Epithelial cell of proximal tubule (primary cell): Measurements from ENCODE around the gene AP1S1. TPM values are rescaled to one million over a fixed set of nuclear protein-coding genes. Genes with fewer than 3 reads are reported as not detected.

Experiments used
- DNase-seq: peaks from one replicate; pipeline ENCODE4 v3.0.0-alpha.2; 2011; ENCODE audit warnings: low read depth
- H3K4me3 ChIP-seq: 2 replicates; pipeline ENCODE4 v1.5.1; 2011; ENCODE audit warnings: low read depth, mild to moderate bottlenecking, low read length
- CTCF ChIP-seq: conservative IDR thresholded peaks from 2 replicates; pipeline ENCODE4 v1.5.1; 2012; ENCODE audit warnings: low read depth, mild to moderate bottlenecking, low read length
- total RNA-seq: library from RNA; depleted of rRNA; stranded (reverse); fragments of >200 nt; gene quantifications from 2 replicates; pipeline ENCODE4 v1.2.3, GENCODE V29; 2015

AP1S1 gene
- total RNA-seq, 1 donor from 2014 or later, result 190 TPM

DNA sequence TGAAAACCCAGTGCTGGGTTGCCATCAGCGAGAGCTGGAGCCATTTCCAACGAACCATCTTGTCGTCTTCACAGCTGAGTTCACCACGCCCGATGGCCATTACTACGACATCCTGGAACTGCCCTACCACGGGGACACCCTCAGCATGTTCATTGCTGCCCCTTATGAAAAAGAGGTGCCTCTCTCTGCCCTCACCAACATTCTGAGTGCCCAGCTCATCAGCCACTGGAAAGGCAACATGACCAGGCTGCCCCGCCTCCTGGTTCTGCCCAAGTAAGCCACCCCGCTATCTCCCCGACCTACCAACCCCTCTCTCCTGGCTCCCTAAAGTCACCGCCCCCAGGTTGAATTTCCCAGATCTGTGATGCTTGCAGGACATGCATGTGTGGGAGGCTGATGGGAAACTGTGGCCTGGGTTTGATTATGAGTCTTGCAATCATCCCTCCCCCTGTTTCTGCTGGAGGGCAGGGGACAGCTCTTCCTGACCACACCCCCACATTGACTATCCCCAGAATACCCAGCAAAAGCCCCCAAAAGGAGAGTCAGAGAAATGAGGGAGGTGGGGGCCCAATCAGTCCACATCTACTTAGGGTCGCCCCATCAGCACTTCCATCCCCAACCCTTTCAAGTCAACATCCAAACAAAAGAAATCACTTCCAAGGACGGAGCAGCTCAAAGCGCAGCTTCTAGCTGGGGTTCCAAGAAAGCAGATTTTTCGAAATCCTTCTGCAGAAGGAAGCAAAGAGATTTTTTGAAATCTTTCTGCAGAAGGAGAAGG, 20.5 kb upstream of the AP1S1 start:
- no peak overlapping the region for H3K4me3 ChIP-seq
- no peak for TF ChIP-seq CTCF
- no peak for DNase-seq

- H3K4me3 ChIP-seq, result no peak overlapping the region
- TF ChIP-seq CTCF, result no peak
- DNase-seq, result no peak
These were observed 19.8 kb upstream of the AP1S1 start for GRCh38 chr7:101134399-101134980.

DNA sequence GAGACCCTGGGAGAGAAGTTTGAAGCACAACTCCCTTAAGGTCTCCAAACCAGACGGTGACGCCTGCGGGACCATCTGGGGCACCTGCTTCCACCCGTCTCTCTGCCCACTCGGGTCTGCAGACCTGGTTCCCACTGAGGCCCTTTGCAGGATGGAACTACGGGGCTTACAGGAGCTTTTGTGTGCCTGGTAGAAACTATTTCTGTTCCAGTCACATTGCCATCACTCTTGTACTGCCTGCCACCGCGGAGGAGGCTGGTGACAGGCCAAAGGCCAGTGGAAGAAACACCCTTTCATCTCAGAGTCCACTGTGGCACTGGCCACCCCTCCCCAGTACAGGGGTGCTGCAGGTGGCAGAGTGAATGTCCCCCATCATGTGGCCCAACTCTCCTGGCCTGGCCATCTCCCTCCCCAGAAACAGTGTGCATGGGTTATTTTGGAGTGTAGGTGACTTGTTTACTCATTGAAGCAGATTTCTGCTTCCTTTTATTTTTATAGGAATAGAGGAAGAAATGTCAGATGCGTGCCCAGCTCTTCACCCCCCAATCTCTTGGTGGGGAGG, 16.5 kb upstream of the AP1S1 start:
- H3K4me3 ChIP-seq, result no peak overlapping the region
- no peak for DNase-seq
- no peak for TF ChIP-seq CTCF

GRCh38 chr7:101138213-101138870, 15.9 kb upstream of the AP1S1 start:
- no peak overlapping the region for H3K4me3 ChIP-seq
- peak; percentile 77 for TF ChIP-seq CTCF
- DNase-seq, result peak; percentile 91

GRCh38 chr7:101140339-101140699, 14.0 kb upstream of the AP1S1 start:
- no peak for TF ChIP-seq CTCF
- no peak for DNase-seq
- H3K4me3 ChIP-seq, result no peak overlapping the region

DNA sequence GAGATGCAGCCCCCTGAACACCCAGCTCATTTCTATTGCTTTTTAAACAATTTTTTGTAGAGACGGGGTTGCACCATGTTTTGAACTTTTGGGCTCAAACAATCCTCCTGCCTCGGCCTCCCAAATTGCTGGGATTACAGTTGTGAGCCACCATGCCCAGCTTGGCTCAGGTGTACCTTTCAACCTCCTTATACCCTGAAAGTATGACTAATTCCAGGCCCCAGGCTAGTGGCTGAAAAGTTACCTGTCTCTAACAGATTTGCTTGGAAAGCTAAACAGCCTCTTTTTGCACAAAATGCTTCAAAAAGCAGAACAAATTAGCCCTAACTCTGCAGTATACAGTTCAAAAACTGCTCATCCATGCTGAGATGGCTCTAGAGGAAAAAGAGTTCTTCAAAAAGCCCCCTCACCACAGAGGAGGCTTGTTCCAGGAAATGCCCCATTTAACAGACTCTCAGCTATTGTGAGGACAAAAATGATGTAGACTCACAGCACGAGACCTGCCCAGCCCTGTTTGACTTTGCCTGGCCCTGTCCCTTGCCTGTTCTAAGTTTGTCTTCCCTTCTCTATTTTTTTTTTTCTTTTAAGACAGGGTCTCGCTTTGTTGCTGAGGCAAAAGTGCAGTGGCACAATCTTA, 13.4 kb upstream of the AP1S1 start:
- no peak for DNase-seq
- no peak for TF ChIP-seq CTCF
- no peak overlapping the region for H3K4me3 ChIP-seq
